SK-N-MC (cell line): ENCODE results near the gene IGFL1.
"Not testable (repeated sequence)": the region's sequence is repeated elsewhere in the genome, so short reads cannot be mapped to it uniquely, and the experiment has no call there.

ENCODE experiments used
- DNase-seq: peaks from one replicate; pipeline ENCODE4 v3.0.0-alpha.2; 2011; ENCODE audit warnings: low read depth, low spot score
- H3K27ac ChIP-seq: fragments of 200-600 bp; sonication (generic); 2 replicates; pipeline ENCODE4 v1.5.1; 2016; ENCODE audit warnings: mixed run types
- H3K36me3 ChIP-seq: fragments of 200-600 bp; sonication (generic); 2 replicates; pipeline ENCODE4 v1.6.1; 2017; ENCODE audit warnings: antibody characterized with exemption, low read length, mixed read lengths; ENCODE audit not compliant: insufficient read depth
- H3K4me3 ChIP-seq: fragments of 200-600 bp; sonication (generic); 2 replicates; pipeline ENCODE4 v1.5.1; 2016
- H3K9ac ChIP-seq: fragments of 200-600 bp; sonication (generic); 2 replicates; pipeline ENCODE4 v1.8.0; 2017; ENCODE audit warnings: mixed run types, mixed read lengths; ENCODE audit not compliant: insufficient read length
- H3K9me3 ChIP-seq: fragments of 200-600 bp; sonication (generic); 2 replicates; pipeline ENCODE4 v1.6.1; 2017; ENCODE audit warnings: low read depth, mild to moderate bottlenecking, antibody characterized with exemption, low read length, moderate library complexity, mixed read lengths
- EZH2 ChIP-seq: fragments of 200-600 bp; sonication (generic); IDR thresholded peaks from one replicate; pipeline ENCODE4 v1.6.1; 2017; ENCODE audit warnings: antibody characterized with exemption
- FOXP2 ChIP-seq: optimal IDR thresholded peaks from 2 replicates; pipeline ENCODE3; 2011; ENCODE audit warnings: mild to moderate bottlenecking, moderate library complexity; ENCODE audit not compliant: insufficient read depth; ENCODE audit errors: extremely low read length, control extremely low read depth
- POLR2AphosphoS5 ChIP-seq: IDR thresholded peaks from 2 replicates; pipeline ENCODE4 v1.6.1; 2012; ENCODE audit warnings: mild to moderate bottlenecking, low read depth, low read length, borderline replicate concordance

Gene IGFL1

DNA sequence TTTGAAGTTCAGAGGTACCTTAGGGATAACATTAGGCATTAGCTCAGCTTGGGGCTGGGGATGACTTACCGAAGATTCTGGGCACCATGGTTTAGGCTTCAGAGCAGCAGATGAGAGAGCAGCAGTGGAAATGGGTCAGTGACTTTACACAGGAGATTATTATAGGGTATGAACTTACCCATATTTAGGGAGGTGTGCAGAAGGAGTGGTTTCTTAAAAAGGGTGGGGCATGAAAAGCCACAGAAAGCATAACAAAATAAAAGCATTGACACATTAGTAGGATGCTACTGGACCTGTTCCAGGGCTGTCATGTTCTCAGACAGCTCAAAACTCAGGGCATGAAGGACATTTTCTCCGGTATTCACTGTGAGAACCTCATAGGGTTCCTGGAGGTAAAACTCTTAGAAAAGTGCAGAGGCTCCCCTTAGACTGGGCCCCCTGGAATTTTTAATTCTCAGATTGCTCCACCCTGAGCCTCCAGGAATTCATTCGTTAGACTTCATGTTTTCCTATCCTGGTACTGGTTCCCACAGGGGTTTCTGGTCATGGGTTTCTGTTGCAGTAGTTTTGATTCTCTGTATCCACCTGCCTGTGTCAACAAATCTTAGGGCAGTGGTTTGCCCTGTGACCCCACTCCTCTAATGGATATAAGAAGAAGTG lies 20.7 kb downstream of the IGFL1 start:
- no peak overlapping the region for H3K27ac ChIP-seq

DNA sequence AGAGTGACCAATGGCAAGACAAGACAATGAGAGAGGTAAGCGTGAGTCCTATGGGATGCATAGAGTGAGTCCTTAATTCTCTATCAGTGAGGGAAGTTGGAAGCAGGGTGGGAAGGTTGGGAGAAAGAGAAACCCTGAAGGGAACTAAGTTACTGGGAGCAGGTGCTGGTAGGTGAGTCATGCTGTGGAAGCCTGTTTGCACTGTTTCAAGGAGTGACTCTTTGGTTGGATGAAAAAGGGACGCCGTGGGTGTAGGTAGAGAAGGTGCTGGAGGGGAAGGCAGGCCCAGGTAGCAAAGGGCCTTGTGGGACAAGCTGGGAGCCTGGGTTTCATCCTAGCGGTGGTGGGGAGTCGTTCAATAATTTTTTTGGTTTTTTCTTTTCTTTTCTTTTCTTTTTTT lies 21.9 kb downstream of the IGFL1 start:
- DNase-seq: no peak
- Histone ChIP-seq H3K36me3 (no peaks in the 10 kb centered on the region), H3K9me3 (no peaks in the 10 kb centered on the region)

More for the DNA sequence above, 20.7 kb downstream of the IGFL1 start:
- Histone ChIP-seq H3K9ac (no peak overlapping the region), H3K9me3 (no peaks in the 10 kb centered on the region), H3K36me3 (no peaks in the 10 kb centered on the region), H3K4me3 (no peak overlapping the region)
- TF ChIP-seq POLR2AphosphoS5 (no peak), FOXP2 (no peak), EZH2 (no peak)
- DNase-seq: no peak

DNA sequence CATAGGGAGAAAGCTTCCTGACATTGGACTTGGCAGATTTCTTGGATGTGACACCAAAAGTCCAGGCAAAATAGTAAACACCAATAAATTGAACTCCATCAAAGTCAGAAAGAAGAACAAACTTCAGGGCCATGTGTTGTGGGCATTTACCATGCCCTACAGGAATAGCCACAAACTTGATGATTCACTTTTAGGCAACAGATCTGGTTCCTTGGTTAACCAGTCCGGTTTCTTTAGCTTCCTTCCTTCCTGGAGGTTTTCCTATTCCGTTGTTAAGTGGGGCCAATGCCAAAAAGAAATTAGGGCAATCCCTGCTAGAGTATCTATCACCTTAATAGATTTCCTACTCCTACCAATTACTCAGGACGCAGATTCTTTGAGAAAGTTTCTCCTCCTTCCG lies 25.2 kb downstream of the IGFL1 start:
- no peaks in the 10 kb centered on the region for H3K36me3 ChIP-seq
- no peak overlapping the region for H3K4me3 ChIP-seq
- TF ChIP-seq POLR2AphosphoS5: no peak
- no peak for TF ChIP-seq EZH2
- no peak for TF ChIP-seq FOXP2
- DNase-seq: no peak
- H3K9ac ChIP-seq: no peak overlapping the region
- no peaks in the 10 kb centered on the region for H3K9me3 ChIP-seq
- no peak overlapping the region for H3K27ac ChIP-seq

More for the DNA sequence above, 21.9 kb downstream of the IGFL1 start:
- H3K27ac ChIP-seq: no peak overlapping the region
- H3K4me3 ChIP-seq: no peak overlapping the region
- no peak for TF ChIP-seq EZH2
- TF ChIP-seq POLR2AphosphoS5: no peak
- TF ChIP-seq FOXP2: no peak
- H3K9ac ChIP-seq: no peak overlapping the region

DNA sequence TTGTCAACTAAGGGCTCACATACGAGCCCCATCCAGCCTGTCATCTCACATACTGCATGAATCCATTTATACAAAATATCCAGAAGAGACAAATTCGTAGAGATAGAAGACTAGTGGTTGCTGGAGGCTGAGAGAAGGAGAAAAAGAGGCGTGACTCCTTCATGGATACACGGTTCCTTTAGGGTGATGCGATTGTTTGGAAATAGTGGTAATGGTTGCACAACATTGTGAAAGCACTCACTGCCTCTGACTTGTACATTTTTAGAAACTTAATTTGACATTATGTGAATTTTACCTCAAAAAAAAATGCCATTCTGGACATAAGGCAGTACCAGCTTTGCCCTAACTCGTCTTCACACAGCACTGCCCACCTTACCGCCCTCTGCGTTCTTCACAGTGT lies 27.3 kb downstream of the IGFL1 start:
- no peaks in the 10 kb centered on the region for H3K9me3 ChIP-seq
- TF ChIP-seq POLR2AphosphoS5 (no peak), FOXP2 (no peak), EZH2 (no peak)
- H3K9ac ChIP-seq: no peak overlapping the region
- DNase-seq: no peak
- no peaks in the 10 kb centered on the region for H3K36me3 ChIP-seq
- H3K27ac ChIP-seq: no peak overlapping the region
- no peak overlapping the region for H3K4me3 ChIP-seq

DNA sequence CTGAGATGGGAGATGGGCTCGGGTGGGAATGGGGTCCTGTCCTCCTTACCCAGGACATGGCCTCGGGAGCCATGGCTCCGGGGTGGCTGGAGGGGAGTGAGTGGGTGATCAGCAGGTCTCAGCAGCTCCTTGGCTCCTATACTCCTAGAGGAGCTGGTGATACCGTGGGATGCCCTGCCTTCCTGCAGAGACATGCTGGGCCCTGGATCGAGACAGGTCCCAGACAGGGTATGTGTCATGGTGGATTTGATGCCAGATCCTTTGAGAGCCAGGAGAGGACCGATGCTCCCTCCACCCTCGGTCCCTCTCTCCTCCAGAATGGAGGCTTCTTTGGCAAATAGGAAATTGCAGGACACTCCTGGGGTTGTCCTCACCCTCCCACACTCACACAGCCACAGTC lies 32.0 kb downstream of the IGFL1 start:
- not testable (repeated sequence) for DNase-seq, H3K4me3 ChIP-seq, H3K36me3 ChIP-seq, H3K9ac ChIP-seq, H3K9me3 ChIP-seq, H3K27ac ChIP-seq

DNA sequence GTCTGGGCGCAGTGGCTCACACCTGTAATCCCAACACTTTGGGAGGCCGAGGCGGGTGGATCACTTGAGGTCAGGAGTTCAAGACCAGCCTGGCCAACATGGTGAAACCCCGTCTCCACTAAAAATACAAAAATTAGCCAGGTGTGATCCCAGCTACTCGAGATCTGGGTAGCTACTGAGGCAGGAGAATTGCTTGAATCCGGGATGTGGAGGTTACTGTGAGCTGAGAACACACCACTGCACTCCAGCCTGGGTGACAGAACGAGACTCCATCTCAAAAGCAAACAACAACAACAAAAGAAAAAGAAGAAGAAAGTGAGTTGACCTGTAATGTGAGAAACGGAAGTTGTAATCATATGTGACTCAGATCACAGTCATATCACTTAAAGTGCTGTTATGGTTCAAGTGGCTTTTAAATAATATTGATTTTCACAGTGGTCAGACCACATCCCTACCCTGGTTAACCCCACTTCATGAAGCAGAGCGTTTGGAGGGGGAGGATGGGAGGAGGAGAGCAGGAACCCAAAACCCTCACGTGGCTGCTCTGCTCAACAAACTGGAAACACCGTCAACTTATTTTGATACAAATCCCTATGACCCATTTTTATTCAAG lies 33.2 kb downstream of the IGFL1 start:
- H3K36me3 ChIP-seq, H3K9me3 ChIP-seq, H3K27ac ChIP-seq, H3K4me3 ChIP-seq, H3K9ac ChIP-seq, DNase-seq: not testable (repeated sequence)

DNA sequence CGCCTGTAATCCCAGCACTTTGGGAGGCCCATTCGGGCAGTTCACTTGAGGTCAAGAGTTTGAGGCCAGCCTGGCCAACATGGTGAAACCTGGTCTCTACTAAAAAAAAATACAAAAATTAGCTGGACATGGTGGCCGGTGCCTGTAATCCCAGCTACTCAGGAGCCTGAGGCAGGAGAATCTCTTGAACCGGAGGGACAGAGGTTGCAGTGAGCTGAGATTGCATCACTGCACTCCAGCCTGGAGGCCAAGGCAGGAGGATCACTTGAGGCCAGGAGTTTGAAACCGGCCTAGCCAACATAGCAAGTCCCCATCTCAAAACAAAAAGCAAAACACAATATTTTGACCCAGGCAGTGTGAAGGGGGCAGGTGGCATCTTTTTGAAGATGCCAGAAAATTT lies 35.3 kb downstream of the IGFL1 start:
- H3K9me3 ChIP-seq, H3K9ac ChIP-seq, H3K4me3 ChIP-seq, H3K36me3 ChIP-seq, DNase-seq, H3K27ac ChIP-seq: not testable (repeated sequence)

DNA sequence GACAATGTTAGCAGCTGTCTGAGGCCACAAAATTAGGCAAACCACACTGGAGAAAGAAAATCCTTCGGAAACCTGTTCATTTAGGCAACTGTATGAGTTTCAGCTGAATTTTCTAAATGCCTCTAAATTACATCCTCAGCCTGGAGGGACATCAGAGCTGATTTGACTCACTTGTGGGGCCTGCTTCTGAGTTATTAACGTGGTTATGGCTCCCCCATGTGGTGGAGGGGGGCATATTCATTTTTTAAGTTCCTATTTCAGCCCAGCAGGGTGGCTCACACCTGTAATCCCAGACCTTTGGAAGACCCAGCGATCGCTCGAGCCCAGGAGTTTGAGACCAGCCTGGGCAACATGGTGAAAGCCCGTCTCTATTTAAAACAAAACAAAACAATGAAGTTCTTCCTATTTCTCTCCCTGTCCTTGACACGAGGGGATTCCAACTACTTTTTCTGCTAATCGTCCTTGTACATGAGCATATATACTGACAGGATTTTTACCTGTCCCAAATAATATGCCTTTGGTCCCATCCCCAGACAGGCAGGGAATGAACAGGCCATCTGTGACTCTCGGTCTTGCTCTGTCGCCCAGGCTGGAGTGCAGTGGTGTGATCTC lies 35.8 kb downstream of the IGFL1 start:
- TF ChIP-seq POLR2AphosphoS5 (no peak), EZH2 (no peak), FOXP2 (no peak)
- Histone ChIP-seq H3K4me3 (no peak overlapping the region), H3K27ac (no peak overlapping the region), H3K9me3 (no peaks in the 10 kb centered on the region), H3K36me3 (no peaks in the 10 kb centered on the region), H3K9ac (no peak overlapping the region)
- peak; percentile 44 for DNase-seq

DNA sequence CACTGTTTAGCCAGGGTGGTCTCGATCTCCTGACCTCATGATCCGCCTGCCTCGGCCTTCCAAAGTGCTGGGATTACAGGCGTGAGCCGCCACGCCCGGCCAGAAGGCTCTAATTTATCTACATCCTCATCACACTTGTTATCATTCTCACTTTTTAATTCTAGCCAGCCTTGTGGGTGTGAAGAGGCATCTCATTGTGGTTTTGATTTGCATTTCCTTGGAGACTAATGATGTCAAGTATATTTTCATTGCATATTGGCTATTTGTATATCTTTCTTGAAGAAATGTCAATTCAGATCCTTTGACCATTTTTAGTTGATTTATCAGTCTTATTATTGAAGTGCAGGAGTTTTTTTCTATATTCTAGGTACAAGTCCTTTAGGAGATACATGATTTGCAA lies 39.6 kb downstream of the IGFL1 start:
- no peak for DNase-seq
- Histone ChIP-seq H3K9ac (no peak overlapping the region), H3K4me3 (no peak overlapping the region), H3K36me3 (no peaks in the 10 kb centered on the region), H3K27ac (no peak overlapping the region), H3K9me3 (no peaks in the 10 kb centered on the region)
- no peak for TF ChIP-seq FOXP2
- no peak for TF ChIP-seq EZH2
- no peak for TF ChIP-seq POLR2AphosphoS5
